HepG2 (cell line): ENCODE measurements around the gene HIPK4. TPM values are rescaled to one million over a fixed set of nuclear protein-coding genes. Genes with fewer than 3 reads are reported as not detected.

Experiments
- ATM ChIP-seq: fragments of 450-650 bp; IDR thresholded peaks from 2 replicates; pipeline ENCODE4 v1.7.1; 2017; ENCODE audit warnings: mild to moderate bottlenecking, borderline replicate concordance
- DPF2 ChIP-seq: sonication (generic); formaldehyde crosslinking; IDR thresholded peaks from 2 replicates; pipeline ENCODE4 v1.4.0; 2020; ENCODE audit warnings: mild to moderate bottlenecking, low read depth, missing genetic modification reagents, borderline replicate concordance
- KDM5B ChIP-seq: sonication (generic); formaldehyde crosslinking; IDR thresholded peaks from 2 replicates; pipeline ENCODE4 v1.4.0; 2020; ENCODE audit warnings: missing genetic modification reagents, mild to moderate bottlenecking, borderline replicate concordance
- NCOR1 ChIP-seq: fragments of 200-600 bp; sonication (generic); IDR thresholded peaks from 2 replicates; pipeline ENCODE4 v1.7.0; 2017; ENCODE audit warnings: antibody characterized with exemption, low read length, borderline replicate concordance
- NFE2 ChIP-seq: sonication (generic); formaldehyde crosslinking; IDR thresholded peaks from 2 replicates; pipeline ENCODE4 v1.4.0; 2020; ENCODE audit warnings: missing genetic modification reagents
- PAWR ChIP-seq: sonication (generic); formaldehyde crosslinking; IDR thresholded peaks from 2 replicates; pipeline ENCODE4 v1.4.0; 2020; ENCODE audit warnings: missing genetic modification reagents, mild to moderate bottlenecking, borderline replicate concordance
- REPIN1 ChIP-seq: sonication (generic); formaldehyde crosslinking; IDR thresholded peaks from 2 replicates; pipeline ENCODE4 v1.8.0; 2022; ENCODE audit warnings: missing genetic modification reagents, low read depth, mild to moderate bottlenecking, borderline replicate concordance
- SNAI1 ChIP-seq: sonication (generic); formaldehyde crosslinking; IDR thresholded peaks from 2 replicates; pipeline ENCODE4 v1.5.0; 2020; ENCODE audit warnings: mild to moderate bottlenecking, missing genetic modification reagents, borderline replicate concordance
- SPEN ChIP-seq: sonication (generic); formaldehyde crosslinking; IDR thresholded peaks from 2 replicates; pipeline ENCODE4 v1.5.1; 2020; ENCODE audit warnings: low read depth, mild to moderate bottlenecking, missing genetic modification reagents
- TCF12 ChIP-seq, 2 experiments: fragments of 450-650 bp in 1 of 2; sonication (generic) in 1 of 2; formaldehyde crosslinking in 1 of 2; IDR thresholded peaks; 2 replicates each; pipeline versions ENCODE4 v1.6.1 to v1.8.0; 2017 to 2022; ENCODE audit warnings: antibody characterized with exemption in 1 of 2, mild to moderate bottlenecking in 1 of 2, missing genetic modification reagents in 1 of 2, moderate library complexity in 1 of 2
- TP53 ChIP-seq: sonication (generic); formaldehyde crosslinking; conservative IDR thresholded peaks from 2 replicates; pipeline ENCODE4 v1.4.0; 2020; ENCODE audit warnings: missing genetic modification reagents
- ZFP37 ChIP-seq: sonication (generic); formaldehyde crosslinking; IDR thresholded peaks from 2 replicates; pipeline ENCODE4 v1.4.0; 2020; ENCODE audit warnings: missing genetic modification reagents, borderline replicate concordance
- ZFP82 ChIP-seq: sonication (generic); formaldehyde crosslinking; IDR thresholded peaks from 2 replicates; pipeline ENCODE4 v1.5.1; 2020; ENCODE audit warnings: mild to moderate bottlenecking, missing genetic modification reagents, borderline replicate concordance
- ZNF343 ChIP-seq: sonication (generic); formaldehyde crosslinking; IDR thresholded peaks from 2 replicates; pipeline ENCODE4 v1.4.0; 2020; ENCODE audit warnings: mild to moderate bottlenecking, missing genetic modification reagents
- ZNF432 ChIP-seq: sonication (generic); formaldehyde crosslinking; IDR thresholded peaks from 2 replicates; pipeline ENCODE4 v1.5.0; 2020; ENCODE audit warnings: missing genetic modification reagents, mild to moderate bottlenecking, borderline replicate concordance
- ZNF441 ChIP-seq: sonication (generic); formaldehyde crosslinking; IDR thresholded peaks from 2 replicates; pipeline ENCODE4 v1.7.0; 2021; ENCODE audit warnings: missing genetic modification reagents, borderline replicate concordance
- ZNF468 ChIP-seq: sonication (generic); formaldehyde crosslinking; IDR thresholded peaks from 2 replicates; pipeline ENCODE4 v1.8.0; 2022; ENCODE audit warnings: mild to moderate bottlenecking, moderate library complexity, missing genetic modification reagents
- ZNF558 ChIP-seq: sonication (generic); formaldehyde crosslinking; IDR thresholded peaks from 2 replicates; pipeline ENCODE4 v1.9.0; 2022; ENCODE audit warnings: mild to moderate bottlenecking, missing genetic modification reagents, borderline replicate concordance
- ZNF792 ChIP-seq: IDR thresholded peaks from 2 replicates; pipeline ENCODE4 v1.6.1; 2016
- ZNF879 ChIP-seq: sonication (generic); formaldehyde crosslinking; IDR thresholded peaks from 2 replicates; pipeline ENCODE4 v1.8.1; 2023; ENCODE audit warnings: missing genetic modification reagents
- polyA plus RNA-seq, 8 experiments: library from polyadenylated mRNA; depleted of rRNA in 3 of 8; stranded (reverse) in 7 of 8; unstranded in 1 of 8; fragments of >200 nt; fragmentation: Illumina TruSeq in 4 of 8; extraction: Trizol in 4 of 8; gene quantifications; 2 replicates each; pipeline versions ENCODE4 v1.2.1 to v1.2.3, GENCODE V29; 2011 to 2016; ENCODE audit warnings: low read depth in 4 of 8, missing spikeins in 1 of 8, mixed read lengths in 1 of 8; ENCODE audit not compliant: insufficient read depth in 1 of 8
- total RNA-seq, 5 experiments: library from RNA; depleted of rRNA; stranded (reverse); fragments of >200 nt; fragmentation: Illumina TruSeq; extraction: Trizol; gene quantifications; 2 replicates each; pipeline ENCODE4 v1.2.3, GENCODE V29; 2016; ENCODE audit warnings: low read depth in 1 of 5
- TF ChIP-seq, protein P1 (sequence below): sonication (generic); formaldehyde crosslinking; IDR thresholded peaks from 2 replicates; pipeline ENCODE4 v1.4.0; 2020; ENCODE audit warnings: mild to moderate bottlenecking, low read depth, missing genetic modification reagents
- TF ChIP-seq, protein P2 (sequence below): sonication (generic); formaldehyde crosslinking; IDR thresholded peaks from 2 replicates; pipeline ENCODE4 v1.9.0; 2022; ENCODE audit warnings: low read depth, missing genetic modification reagents
- TF ChIP-seq, protein P3 (sequence below): sonication (generic); formaldehyde crosslinking; IDR thresholded peaks from 2 replicates; pipeline ENCODE4 v1.8.1; 2023; ENCODE audit warnings: missing genetic modification reagents, mild to moderate bottlenecking, borderline replicate concordance
- TF ChIP-seq, protein P4 (sequence below): sonication (generic); formaldehyde crosslinking; conservative IDR thresholded peaks from 2 replicates; pipeline ENCODE4 v1.4.0; 2020; ENCODE audit warnings: missing genetic modification reagents

The HIPK4 gene
- total and polyA plus RNA-seq, 2 of the 13 experiments (the other 11 are each of a cell fraction or from before 2014, with no cell fraction given), result 0.03 TPM; not detected in 1

DNA sequence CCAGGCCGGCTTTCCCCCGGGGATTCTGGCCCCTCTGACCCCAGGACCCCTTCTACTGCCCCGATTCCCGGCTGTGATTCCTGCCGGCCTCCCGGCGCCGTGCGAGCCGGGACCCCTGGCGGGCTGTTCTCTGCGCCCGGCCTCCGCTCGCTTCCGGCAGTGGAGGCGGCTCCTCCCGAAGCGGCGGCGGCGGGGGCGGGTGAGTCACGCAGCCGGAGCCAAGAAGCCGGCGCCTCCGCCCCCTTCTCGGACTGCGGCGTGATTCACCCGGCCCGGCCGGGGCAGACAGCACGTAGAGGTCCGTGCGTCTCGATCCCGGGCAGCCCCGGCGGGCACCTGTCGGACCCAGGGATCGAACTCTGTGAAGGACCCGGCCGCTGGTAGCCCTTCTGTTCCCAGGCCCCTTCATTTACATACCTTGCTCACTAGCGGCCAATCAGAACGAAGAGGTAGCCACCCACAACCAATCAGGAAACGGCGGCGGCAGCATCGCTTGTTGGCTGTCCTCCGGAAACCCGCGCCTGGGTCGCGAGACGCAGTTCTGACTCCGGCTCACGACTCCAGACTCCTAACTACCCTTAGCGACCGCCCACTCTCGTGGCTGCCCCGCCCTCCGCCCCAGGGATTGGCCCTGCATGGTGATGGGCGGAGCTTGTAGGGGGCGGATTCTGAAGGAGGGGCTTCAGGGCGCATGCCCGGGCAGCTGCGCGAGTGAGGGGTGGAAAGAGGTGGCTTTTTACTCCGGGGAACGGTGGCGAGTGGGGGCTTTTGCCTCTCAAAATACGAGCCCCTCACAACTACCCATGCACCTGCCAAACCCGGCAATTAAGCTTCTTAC lies 35.7 kb upstream of the HIPK4 start, which contains the start of gene SERTAD1 (continued):
- TF ChIP-seq, protein P1, sequence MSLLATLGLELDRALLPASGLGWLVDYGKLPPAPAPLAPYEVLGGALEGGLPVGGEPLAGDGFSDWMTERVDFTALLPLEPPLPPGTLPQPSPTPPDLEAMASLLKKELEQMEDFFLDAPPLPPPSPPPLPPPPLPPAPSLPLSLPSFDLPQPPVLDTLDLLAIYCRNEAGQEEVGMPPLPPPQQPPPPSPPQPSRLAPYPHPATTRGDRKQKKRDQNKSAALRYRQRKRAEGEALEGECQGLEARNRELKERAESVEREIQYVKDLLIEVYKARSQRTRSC (CRISPR knock-in tag), result no peak
- TF ChIP-seq ZNF441 (CRISPR knock-in tag) (peak; percentile 88), NFE2 (no peak), ZNF792 (no peak), REPIN1 (no peak), ZNF343 (CRISPR knock-in tag) (0 out of 2 replicates have a peak, but pooled peaks have one; percentile 42), ZNF558 (CRISPR knock-in tag) (no peak; the same call in 1 of the 2 replicates), ZFP82 (no peak), ATM (no peak), ZNF879 (no peak), SPEN (CRISPR knock-in tag) (peak; percentile 63; the same call in 1 of the 2 replicates), ZFP37 (no peak), ZNF432 (no peak), KDM5B (CRISPR knock-in tag) (peak; percentile 59), TP53 (CRISPR knock-in tag) (no peak; the same call in 1 of the 2 replicates), ZNF468 (CRISPR knock-in tag) (no peak), TCF12 (IDR thresholded peaks at IDR 0.05) (no peak), TCF12 (CRISPR knock-in tag; IDR thresholded peaks at IDR 0.05) (0 out of 2 replicates have a peak, but pooled peaks have one; percentile 53), DPF2 (CRISPR knock-in tag) (no peak), NCOR1 (no peak; the same call in 1 of the 2 replicates), SNAI1 (CRISPR knock-in tag) (no peak), PAWR (no peak)
- TF ChIP-seq, protein P2, sequence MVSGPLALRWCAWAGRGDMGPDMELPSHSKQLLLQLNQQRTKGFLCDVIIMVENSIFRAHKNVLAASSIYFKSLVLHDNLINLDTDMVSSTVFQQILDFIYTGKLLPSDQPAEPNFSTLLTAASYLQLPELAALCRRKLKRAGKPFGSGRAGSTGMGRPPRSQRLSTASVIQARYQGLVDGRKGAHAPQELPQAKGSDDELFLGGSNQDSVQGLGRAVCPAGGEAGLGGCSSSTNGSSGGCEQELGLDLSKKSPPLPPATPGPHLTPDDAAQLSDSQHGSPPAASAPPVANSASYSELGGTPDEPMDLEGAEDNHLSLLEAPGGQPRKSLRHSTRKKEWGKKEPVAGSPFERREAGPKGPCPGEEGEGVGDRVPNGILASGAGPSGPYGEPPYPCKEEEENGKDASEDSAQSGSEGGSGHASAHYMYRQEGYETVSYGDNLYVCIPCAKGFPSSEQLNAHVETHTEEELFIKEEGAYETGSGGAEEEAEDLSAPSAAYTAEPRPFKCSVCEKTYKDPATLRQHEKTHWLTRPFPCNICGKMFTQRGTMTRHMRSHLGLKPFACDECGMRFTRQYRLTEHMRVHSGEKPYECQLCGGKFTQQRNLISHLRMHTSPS (CRISPR knock-in tag), result no peak; the same call in 1 of the 2 replicates
- TF ChIP-seq, protein P3, sequence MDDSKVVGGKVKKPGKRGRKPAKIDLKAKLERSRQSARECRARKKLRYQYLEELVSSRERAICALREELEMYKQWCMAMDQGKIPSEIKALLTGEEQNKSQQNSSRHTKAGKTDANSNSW (CRISPR knock-in tag), result no peak
- TF ChIP-seq, protein P4, sequence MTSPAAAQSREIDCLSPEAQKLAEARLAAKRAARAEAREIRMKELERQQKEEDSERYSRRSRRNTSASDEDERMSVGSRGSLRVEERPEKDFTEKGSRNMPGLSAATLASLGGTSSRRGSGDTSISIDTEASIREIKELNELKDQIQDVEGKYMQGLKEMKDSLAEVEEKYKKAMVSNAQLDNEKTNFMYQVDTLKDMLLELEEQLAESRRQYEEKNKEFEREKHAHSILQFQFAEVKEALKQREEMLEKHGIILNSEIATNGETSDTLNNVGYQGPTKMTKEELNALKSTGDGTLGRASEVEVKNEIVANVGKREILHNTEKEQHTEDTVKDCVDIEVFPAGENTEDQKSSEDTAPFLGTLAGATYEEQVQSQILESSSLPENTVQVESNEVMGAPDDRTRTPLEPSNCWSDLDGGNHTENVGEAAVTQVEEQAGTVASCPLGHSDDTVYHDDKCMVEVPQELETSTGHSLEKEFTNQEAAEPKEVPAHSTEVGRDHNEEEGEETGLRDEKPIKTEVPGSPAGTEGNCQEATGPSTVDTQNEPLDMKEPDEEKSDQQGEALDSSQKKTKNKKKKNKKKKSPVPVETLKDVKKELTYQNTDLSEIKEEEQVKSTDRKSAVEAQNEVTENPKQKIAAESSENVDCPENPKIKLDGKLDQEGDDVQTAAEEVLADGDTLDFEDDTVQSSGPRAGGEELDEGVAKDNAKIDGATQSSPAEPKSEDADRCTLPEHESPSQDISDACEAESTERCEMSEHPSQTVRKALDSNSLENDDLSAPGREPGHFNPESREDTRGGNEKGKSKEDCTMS (CRISPR knock-in tag), result no peak
